Glutamatergic neuron (in vitro differentiated cells): ENCODE data around the gene JPH2. TPM values are rescaled to one million over a fixed set of nuclear protein-coding genes. Genes with fewer than 3 reads are reported as not detected.

Source experiments
- DNase-seq: peaks from one replicate; pipeline ENCODE4 v3.0.0; 2022
- H3K27ac Mint-ChIP-seq: one replicate; pipeline ENCODE4 v1.8.0; 2020; ENCODE audit warnings: mild to moderate bottlenecking, mixed read lengths, inconsistent platforms; ENCODE audit not compliant: unreplicated experiment
- H3K27me3 Mint-ChIP-seq: one replicate; pipeline ENCODE4 v1.8.0; 2020; ENCODE audit warnings: mild to moderate bottlenecking, moderate library complexity, mixed read lengths, inconsistent platforms; ENCODE audit not compliant: unreplicated experiment
- H3K36me3 Mint-ChIP-seq: one replicate; pipeline ENCODE4 v1.8.0; 2020; ENCODE audit warnings: mild to moderate bottlenecking, mixed read lengths, inconsistent platforms; ENCODE audit not compliant: unreplicated experiment
- H3K4me1 Mint-ChIP-seq: one replicate; pipeline ENCODE4 v1.8.0; 2020; ENCODE audit warnings: mild to moderate bottlenecking, low read depth, mixed read lengths, inconsistent platforms; ENCODE audit not compliant: unreplicated experiment
- H3K4me3 Mint-ChIP-seq: one replicate; pipeline ENCODE4 v1.8.0; 2020; ENCODE audit warnings: mild to moderate bottlenecking, mixed read lengths, inconsistent platforms; ENCODE audit not compliant: unreplicated experiment
- H3K9me3 Mint-ChIP-seq: one replicate; pipeline ENCODE4 v1.8.0; 2020; ENCODE audit warnings: mild to moderate bottlenecking, moderate library complexity, mixed read lengths, inconsistent platforms; ENCODE audit not compliant: unreplicated experiment
- CTCF ChIP-seq: fragments of 200-600 bp; sonication (generic); IDR thresholded peaks from one replicate; pipeline ENCODE4 v1.5.0; 2021; ENCODE audit not compliant: partially characterized antibody, unreplicated experiment
- total RNA-seq: library from RNA; stranded (reverse); fragmentation: NEBNext Ultra II Directional; extraction: Animal tissue kit (Norgen Biotek cat#: 25700); gene quantifications from one replicate; pipeline ENCODE4 v1.2.1, GENCODE V29; 2021; ENCODE audit not compliant: unreplicated experiment

JPH2 gene
- total RNA-seq, 1 donor from 2014 or later: 0.07 TPM

- H3K4me1 Mint-ChIP-seq: no peaks in the 10 kb centered on the region
- H3K36me3 Mint-ChIP-seq: peaks cover 6% of the 10 kb centered on the region
- no peaks in the 10 kb centered on the region for H3K9me3 Mint-ChIP-seq
- H3K4me3 Mint-ChIP-seq: no peak overlapping the region
- peaks cover 3% of the 10 kb centered on the region for H3K27me3 Mint-ChIP-seq
- TF ChIP-seq CTCF: no peak
- no peak for DNase-seq
- H3K27ac Mint-ChIP-seq: no peak overlapping the region
Observed at GRCh38 chr20:44064501-44065400, 122.2 kb downstream of the JPH2 start.

Other genes starting within 250 kb of the JPH2 start
- gene OSER1, start 23.6 kb upstream of the JPH2 start, total RNA-seq: 31.9 TPM
- gene GDAP1L1, start 60.1 kb upstream of the JPH2 start, total RNA-seq: 111 TPM
- 6.5 TPM for gene FITM2, start 124.0 kb upstream of the JPH2 start, total RNA-seq
- not detected for gene R3HDML, start 149.9 kb upstream of the JPH2 start, total RNA-seq
- gene HNF4A, start 168.5 kb upstream of the JPH2 start, total RNA-seq: not detected